Mesenchymal stem cell (in vitro differentiated cells and primary cell): ENCODE measurements around the gene PTTG2.

Experiments
- DNase-seq: peaks from one replicate; pipeline ENCODE4 v3.0.0-alpha.2; 2013
- H2AFZ ChIP-seq: one replicate; pipeline ENCODE4 v1.6.1; 2013; ENCODE audit warnings: low read depth, mild to moderate bottlenecking, control low read depth, inconsistent platforms, low read length, moderate library complexity
- H2AK5ac ChIP-seq: 2 replicates; pipeline ENCODE4 v1.6.1; 2013; ENCODE audit warnings: low read length, moderate library complexity, mild to moderate bottlenecking, inconsistent platforms; ENCODE audit not compliant: severe bottlenecking
- H2BK120ac ChIP-seq: one replicate; pipeline ENCODE4 v1.6.1; 2013; ENCODE audit warnings: low read depth, mild to moderate bottlenecking, inconsistent platforms, low read length, moderate library complexity
- H2BK12ac ChIP-seq, 2 experiments: one replicate each; pipeline ENCODE4 v1.6.1; 2013; ENCODE audit warnings: inconsistent platforms in 2 of 2, low read length in 2 of 2, mild to moderate bottlenecking in 2 of 2, moderate library complexity in 2 of 2, control low read depth in 1 of 2
- H2BK15ac ChIP-seq: one replicate; pipeline ENCODE4 v1.6.1; 2013; ENCODE audit warnings: mild to moderate bottlenecking, low read depth, inconsistent platforms; ENCODE audit not compliant: poor library complexity, severe bottlenecking
- H2BK5ac ChIP-seq: 2 replicates; pipeline ENCODE4 v1.6.1; 2013; ENCODE audit warnings: low read depth, mild to moderate bottlenecking, low read length, control low read depth, inconsistent platforms; ENCODE audit not compliant: poor library complexity, severe bottlenecking
- H3K14ac ChIP-seq, 2 experiments: one replicate each; pipeline ENCODE4 v1.6.1; 2013; ENCODE audit warnings: inconsistent platforms in 2 of 2, low read length in 2 of 2, control low read depth in 1 of 2, mild to moderate bottlenecking in 1 of 2, moderate library complexity in 1 of 2
- H3K18ac ChIP-seq, 2 experiments: one replicate each; pipeline ENCODE4 v1.6.1; 2013; ENCODE audit warnings: inconsistent platforms in 2 of 2, low read length in 2 of 2, control low read depth in 1 of 2, low read depth in 1 of 2, mild to moderate bottlenecking in 1 of 2
- H3K23ac ChIP-seq, 2 experiments: one replicate each; pipeline ENCODE4 v1.6.1; 2013; ENCODE audit warnings: inconsistent platforms in 2 of 2, low read length in 2 of 2, mild to moderate bottlenecking in 2 of 2, moderate library complexity in 2 of 2, control low read depth in 1 of 2
- H3K27ac ChIP-seq: 2 replicates; pipeline ENCODE4 v1.5.1; 2013; ENCODE audit warnings: mild to moderate bottlenecking, moderate library complexity, low read length, control low read depth, inconsistent platforms; ENCODE audit not compliant: poor library complexity, severe bottlenecking
- H3K27me3 ChIP-seq, 2 experiments: 2 replicates each; pipeline versions ENCODE4 v1.6.1 to v1.7.0; 2013; ENCODE audit warnings: low read length in 2 of 2, mild to moderate bottlenecking in 2 of 2, moderate library complexity in 2 of 2, control low read depth in 1 of 2, inconsistent platforms in 1 of 2; ENCODE audit not compliant: control insufficient read depth in 1 of 2, insufficient read depth in 1 of 2
- H3K36me3 ChIP-seq, 2 experiments: 2 replicates each; pipeline versions ENCODE4 v1.6.1 to v1.7.0; 2013; ENCODE audit warnings: low read length in 2 of 2, control low read depth in 1 of 2, inconsistent platforms in 1 of 2, low read depth in 1 of 2, mild to moderate bottlenecking in 1 of 2; ENCODE audit not compliant: insufficient read depth in 2 of 2, control insufficient read depth in 1 of 2
- H3K4ac ChIP-seq, 2 experiments: one replicate each; pipeline ENCODE4 v1.6.1; 2013; ENCODE audit warnings: inconsistent platforms in 2 of 2, low read length in 2 of 2, mild to moderate bottlenecking in 2 of 2, moderate library complexity in 2 of 2, control low read depth in 1 of 2, low read depth in 1 of 2
- H3K4me1 ChIP-seq: 2 replicates; pipeline ENCODE4 v1.6.1; 2013; ENCODE audit warnings: low read depth, low read length, control low read depth; ENCODE audit not compliant: control insufficient read depth, insufficient read depth
- H3K4me2 ChIP-seq: 2 replicates; pipeline ENCODE4 v1.6.1; 2013; ENCODE audit warnings: low read length, mild to moderate bottlenecking, inconsistent platforms; ENCODE audit not compliant: poor library complexity, severe bottlenecking
- H3K4me3 ChIP-seq, 2 experiments: 2 replicates each; pipeline versions ENCODE4 v1.5.1 to v1.7.0; 2013; ENCODE audit warnings: low read length in 2 of 2, mild to moderate bottlenecking in 2 of 2, control low read depth in 1 of 2, low read depth in 1 of 2; ENCODE audit not compliant: insufficient read depth in 1 of 2
- H3K79me1 ChIP-seq: replicated peaks from 2 replicates; pipeline ENCODE4 v1.6.1; 2013; ENCODE audit warnings: mild to moderate bottlenecking, control low read depth, low read length, inconsistent platforms; ENCODE audit not compliant: poor library complexity, severe bottlenecking
- H3K9ac ChIP-seq: 2 replicates; pipeline ENCODE4 v1.7.0; 2013; ENCODE audit warnings: mild to moderate bottlenecking, low read length, moderate library complexity
- H3K9me3 ChIP-seq: 2 replicates; pipeline ENCODE4 v1.7.0; 2013; ENCODE audit warnings: mild to moderate bottlenecking, low read length; ENCODE audit not compliant: control insufficient read depth
- H4K8ac ChIP-seq: one replicate; pipeline ENCODE4 v1.6.1; 2013; ENCODE audit warnings: inconsistent platforms, mild to moderate bottlenecking, low read length, moderate library complexity
- H4K91ac ChIP-seq: one replicate; pipeline ENCODE4 v1.6.1; 2013; ENCODE audit warnings: mild to moderate bottlenecking, low read length, inconsistent platforms
- WGBS: methylation state at CpG from one replicate; pipeline ENCODE4 v1.1.7; 2013; ENCODE audit warnings: mixed read lengths; 5-methylcytosine and 5-hydroxymethylcytosine counted together

The PTTG2 gene

GRCh38 chr4:37949636-37950426 is 10.4 kb upstream of the PTTG2 start:
- Histone ChIP-seq H3K4ac (no peak overlapping the region), H2AFZ (no peak overlapping the region), H4K8ac (no peak overlapping the region), H3K27ac (no peak overlapping the region), H3K14ac (no peak overlapping the region), H2AK5ac (no peak overlapping the region), H3K4me3 (no peak overlapping the region), H2BK5ac (no peak overlapping the region), H3K27me3 (peaks cover 0 to 6% of the 10 kb centered on the region in 2 experiments), H3K4me2 (no peak overlapping the region), H3K4me1 (no peaks in the 10 kb centered on the region), H2BK12ac (no peak overlapping the region), H3K18ac (no peak overlapping the region), H3K36me3 (no peaks in the 10 kb centered on the region), H3K79me1 (no peaks in the 10 kb centered on the region), H3K9ac (no peak overlapping the region), H3K23ac (no peak overlapping the region), H3K9me3 (no peaks in the 10 kb centered on the region), H2BK15ac (no peak overlapping the region), H4K91ac (no peak overlapping the region), H2BK120ac (no peak overlapping the region)
- WGBS, result 91% methylated on average over 8 of the region's 9 CpGs
- no peak for DNase-seq

- Histone ChIP-seq H2AFZ (no peak overlapping the region), H2BK12ac (no peak overlapping the region), H3K14ac (no peak overlapping the region), H3K9ac (no peak overlapping the region), H3K79me1 (no peaks in the 10 kb centered on the region), H2BK15ac (no peak overlapping the region), H3K4me1 (no peaks in the 10 kb centered on the region), H3K36me3 (no peaks in the 10 kb centered on the region), H2BK120ac (no peak overlapping the region), H2AK5ac (no peak overlapping the region), H3K18ac (peak overlapping the region in 1 of 2 experiments; percentile 52), H4K8ac (no peak overlapping the region), H3K23ac (no peak overlapping the region), H3K4ac (no peak overlapping the region), H3K9me3 (no peaks in the 10 kb centered on the region), H2BK5ac (no peak overlapping the region), H3K4me2 (no peak overlapping the region), H3K27ac (no peak overlapping the region), H3K4me3 (no peak overlapping the region), H4K91ac (no peak overlapping the region), H3K27me3 (peaks cover 0 to 9% of the 10 kb centered on the region in 2 experiments)
- 95% methylated on average over 10 of the region's 10 CpGs for WGBS
- no peak for DNase-seq
Observed at GRCh38 chr4:37951461-37952352, 8.5 kb upstream of the PTTG2 start.

GRCh38 chr4:37953156-37953555 is 7.0 kb upstream of the PTTG2 start:
- Histone ChIP-seq H3K27ac (no peak overlapping the region), H3K36me3 (no peaks in the 10 kb centered on the region)
- WGBS, result no CpG with 5 or more reads among the region's 1 CpG

More at GRCh38 chr4:37953156-37953555, 7.0 kb upstream of the PTTG2 start:
- H3K4me2 ChIP-seq, result no peak overlapping the region
- no peak overlapping the region for H2BK15ac ChIP-seq
- no peaks in the 10 kb centered on the region for H3K9me3 ChIP-seq
- H2BK120ac ChIP-seq, result no peak overlapping the region
- no peak overlapping the region for H4K91ac ChIP-seq
- no peak overlapping the region for H3K4me3 ChIP-seq
- no peak overlapping the region for H3K18ac ChIP-seq
- no peak overlapping the region for H2BK12ac ChIP-seq
- no peak overlapping the region for H3K23ac ChIP-seq
- H3K79me1 ChIP-seq, result no peaks in the 10 kb centered on the region
- H2AFZ ChIP-seq, result no peak overlapping the region
- no peak overlapping the region for H4K8ac ChIP-seq
- H3K4me1 ChIP-seq, result no peaks in the 10 kb centered on the region
- H2AK5ac ChIP-seq, result no peak overlapping the region
- peaks cover 0 to 6% of the 10 kb centered on the region in 2 experiments for H3K27me3 ChIP-seq
- H3K14ac ChIP-seq, result no peak overlapping the region
- DNase-seq, result no peak
- H2BK5ac ChIP-seq, result no peak overlapping the region
- H3K9ac ChIP-seq, result no peak overlapping the region
- H3K4ac ChIP-seq, result no peak overlapping the region
